RWPE1 (cell line): ENCODE measurements around the gene SERGEF.

ENCODE experiments used
- CTCF ChIA-PET: fragments of 350-600 bp; sonication (Branson Sonifier 250); formaldehyde crosslinking; extraction: SDS; loops from one replicate; lab custom pipeline; 2021; lab: Yijun Ruan, JAX
- POLR2A ChIA-PET: fragments of 400-600 bp; formaldehyde crosslinking; extraction: SDS; loops from one replicate; lab custom pipeline; 2020; ENCODE audit warnings: antibody characterized with exemption; ENCODE audit not compliant: low non-redundant PET; lab: Yijun Ruan, JAX
- DNase-seq: peaks from one replicate; pipeline ENCODE4 v3.0.0; 2012; ENCODE audit warnings: low spot score
- H3K27ac ChIP-seq: fragments of 450-650 bp; 2 replicates; pipeline ENCODE4 v1.5.1; 2017
- CTCF ChIP-seq: fragments of 450-650 bp; conservative IDR thresholded peaks from 2 replicates; pipeline ENCODE4 v1.5.1; 2017; ENCODE audit warnings: low read depth, mild to moderate bottlenecking

SERGEF gene

DNA sequence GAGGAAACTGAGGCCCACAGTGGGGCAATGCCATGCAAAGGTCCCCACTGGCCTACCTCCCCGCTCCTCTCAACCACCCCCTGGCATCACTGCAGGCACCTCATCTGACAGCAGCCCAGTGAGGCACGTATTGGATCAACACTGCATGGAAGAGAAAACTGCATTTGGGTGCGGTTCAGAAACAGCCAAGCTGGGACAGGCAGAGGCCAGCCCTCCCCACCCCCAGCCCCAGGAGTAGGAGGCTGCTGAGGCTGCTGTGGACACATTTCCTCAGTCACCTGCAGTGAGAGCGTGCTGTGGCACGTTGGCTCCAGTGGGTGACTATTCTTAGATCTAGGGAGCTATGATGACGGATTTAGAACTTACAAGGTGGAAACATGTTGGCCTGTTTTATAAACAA is 214.6 kb downstream of the SERGEF start:
- no peak for TF ChIP-seq CTCF
- ChIA-PET CTCF (interaction anchor here (1.2 to 1.4 kb wide), 2 partner anchors 66 to 108 kb away, joined by 3 to 4 read pairs; no protein-coding TSS in a partner anchor), POLR2A (no interaction called here)

GRCh38 chr11:17796154-17796553 is 216.7 kb downstream of the SERGEF start:
- H3K27ac ChIP-seq, result no peak overlapping the region
- ChIA-PET POLR2A (no interaction called here), CTCF (no interaction called here)
- TF ChIP-seq CTCF, result no peak
- DNase-seq, result no peak

More for the DNA sequence above, 214.6 kb downstream of the SERGEF start:
- H3K27ac ChIP-seq, result peak overlapping the region; percentile 71
- peak; percentile 80 for DNase-seq

GRCh38 chr11:17794981-17795380 is 217.9 kb downstream of the SERGEF start:
- CTCF ChIA-PET, result interaction anchor here (0.6 kb wide), 1 partner anchor 26 kb away, joined by 3 read pairs; no protein-coding TSS in a partner anchor
- POLR2A ChIA-PET, result no interaction called here
- no peak overlapping the region for H3K27ac ChIP-seq
- no peak for TF ChIP-seq CTCF
- no peak for DNase-seq

DNA sequence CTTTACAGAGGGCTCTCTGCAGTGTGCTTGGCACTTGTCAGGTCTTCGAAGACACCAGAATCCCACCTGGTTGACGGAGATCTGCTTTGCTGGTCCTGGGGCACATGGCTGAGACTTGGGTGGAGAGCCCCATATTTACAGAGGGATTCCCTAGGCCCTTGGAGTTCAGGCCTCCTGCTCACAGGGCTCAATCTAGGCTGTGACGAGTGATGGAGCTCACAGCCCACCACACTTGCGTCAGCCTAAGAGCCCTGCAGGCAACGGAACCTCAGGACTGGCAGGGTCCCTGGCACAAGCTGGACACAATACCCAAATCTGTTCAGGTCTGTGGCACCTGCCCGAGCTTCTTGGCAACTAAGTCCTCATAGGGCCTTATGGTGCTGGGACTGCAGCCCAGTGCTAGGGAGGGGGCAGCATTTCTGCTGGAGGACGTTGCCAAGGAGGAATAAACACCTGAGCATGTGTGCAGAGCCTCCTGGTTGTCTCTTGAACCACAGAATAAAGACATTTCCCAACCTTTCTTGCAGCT is 219.1 kb downstream of the SERGEF start:
- POLR2A ChIA-PET, result no interaction called here
- TF ChIP-seq CTCF, result no peak
- no peak overlapping the region for H3K27ac ChIP-seq
- CTCF ChIA-PET, result interaction anchor here (0.6 kb wide), 1 partner anchor 290 kb away, joined by 3 read pairs; no protein-coding TSS in a partner anchor
- no peak for DNase-seq

GRCh38 chr11:17792161-17792560 is 220.7 kb downstream of the SERGEF start:
- ChIA-PET POLR2A (no interaction called here), CTCF (interaction anchor here (0.5 kb wide), 2 partner anchors 57 to 500 kb away, joined by 3 to 5 read pairs; no protein-coding TSS in a partner anchor)
- DNase-seq, result no peak

GRCh38 chr11:17791144-17791543 is 221.7 kb downstream of the SERGEF start:
- no peak overlapping the region for H3K27ac ChIP-seq
- no peak for DNase-seq
- no peak for TF ChIP-seq CTCF
- CTCF ChIA-PET, result no interaction called here
- POLR2A ChIA-PET, result no interaction called here

More at GRCh38 chr11:17792161-17792560, 220.7 kb downstream of the SERGEF start:
- H3K27ac ChIP-seq, result no peak overlapping the region
- no peak for TF ChIP-seq CTCF
